ENCODE data around the gene FSTL5.

Gene FSTL5

GRCh38 chr4:162151386-162151785 is 12.4 kb downstream of the FSTL5 start:
- TF ChIP-seq FOXP2 (optimal IDR thresholded peaks at IDR 0.05; ENCODE audit: borderline replicate concordance, extremely low read depth, extremely low read length, insufficient read depth) (no peak), TAF1 (IDR thresholded peaks at IDR 0.05; ENCODE audit: borderline replicate concordance, insufficient read depth, low read length) (no peak), REST (IDR thresholded peaks at IDR 0.05; ENCODE audit: insufficient read depth in 1 of 2, low read depth in 2 of 2, low read length in 2 of 2) (no peak), POLR2AphosphoS5 (IDR thresholded peaks at IDR 0.05; ENCODE audit: low read depth, low read length) (no peak), SIN3A (IDR thresholded peaks at IDR 0.05; ENCODE audit: borderline replicate concordance, insufficient read depth, low read length) (no peak)

- TF ChIP-seq POLR2AphosphoS5 (IDR thresholded peaks at IDR 0.05; ENCODE audit: low read depth, low read length) (no peak), TAF1 (IDR thresholded peaks at IDR 0.05; ENCODE audit: borderline replicate concordance, insufficient read depth, low read length) (no peak), FOXP2 (optimal IDR thresholded peaks at IDR 0.05; ENCODE audit: borderline replicate concordance, extremely low read depth, extremely low read length, insufficient read depth) (no peak), REST (IDR thresholded peaks at IDR 0.05; ENCODE audit: insufficient read depth in 1 of 2, low read depth in 2 of 2, low read length in 2 of 2) (no peak), SIN3A (IDR thresholded peaks at IDR 0.05; ENCODE audit: borderline replicate concordance, insufficient read depth, low read length) (no peak)
Measured at GRCh38 chr4:162149644-162150043, 14.2 kb downstream of the FSTL5 start.

GRCh38 chr4:162140051-162140683 is 23.6 kb downstream of the FSTL5 start:
- no peak for TF ChIP-seq SIN3A (IDR thresholded peaks at IDR 0.05; ENCODE audit: borderline replicate concordance, insufficient read depth, low read length)
- no peak for TF ChIP-seq REST (IDR thresholded peaks at IDR 0.05; ENCODE audit: insufficient read depth in 1 of 2, low read depth in 2 of 2, low read length in 2 of 2)
- no peak for TF ChIP-seq FOXP2 (optimal IDR thresholded peaks at IDR 0.05; ENCODE audit: borderline replicate concordance, extremely low read depth, extremely low read length, insufficient read depth)
- TF ChIP-seq POLR2AphosphoS5 (IDR thresholded peaks at IDR 0.05; ENCODE audit: low read depth, low read length) = no peak
- TF ChIP-seq TAF1 (IDR thresholded peaks at IDR 0.05; ENCODE audit: borderline replicate concordance, insufficient read depth, low read length) = no peak

- TF ChIP-seq POLR2AphosphoS5 (IDR thresholded peaks at IDR 0.05; ENCODE audit: low read depth, low read length) (no peak), FOXP2 (optimal IDR thresholded peaks at IDR 0.05; ENCODE audit: borderline replicate concordance, extremely low read depth, extremely low read length, insufficient read depth) (no peak), TAF1 (IDR thresholded peaks at IDR 0.05; ENCODE audit: borderline replicate concordance, insufficient read depth, low read length) (no peak), SIN3A (IDR thresholded peaks at IDR 0.05; ENCODE audit: borderline replicate concordance, insufficient read depth, low read length) (no peak), REST (IDR thresholded peaks at IDR 0.05; ENCODE audit: insufficient read depth in 1 of 2, low read depth in 2 of 2, low read length in 2 of 2) (no peak)
Measured at GRCh38 chr4:162139412-162139811, 24.4 kb downstream of the FSTL5 start.
